NCI-H1092 (cell line): Measurements from ENCODE around the gene PRPF19.

Source experiments
- DNase-seq: peaks from one replicate; lab custom pipeline; 2025; lab: John Stamatoyannopoulos, UW

The PRPF19 gene

GRCh38 chr11:60905047-60905446 is 1.3 kb downstream of the PRPF19 start:
- DNase-seq: no peak

- DNase-seq: no peak
Observed at GRCh38 chr11:60902625-60903024, 3.8 kb downstream of the PRPF19 start.

- DNase-seq: no peak
Observed at GRCh38 chr11:60900673-60901404, 5.5 kb downstream of the PRPF19 start.

GRCh38 chr11:60899977-60900376 is 6.4 kb downstream of the PRPF19 start:
- DNase-seq: no peak

- DNase-seq: peak; percentile 49
Observed at GRCh38 chr11:60899046-60899936, 7.1 kb downstream of the PRPF19 start.

- DNase-seq: no peak
Observed at GRCh38 chr11:60897496-60897895, 8.9 kb downstream of the PRPF19 start.

GRCh38 chr11:60895687-60896086 is 10.7 kb downstream of the PRPF19 start:
- DNase-seq: no peak

GRCh38 chr11:60891103-60891741 is 15.2 kb downstream of the PRPF19 start:
- DNase-seq: no peak

- no peak for DNase-seq
Observed at GRCh38 chr11:60890696-60891095, 15.7 kb downstream of the PRPF19 start.

GRCh38 chr11:60889869-60890311 is 16.5 kb downstream of the PRPF19 start:
- DNase-seq: no peak

GRCh38 chr11:60887556-60887955 is 18.8 kb downstream of the PRPF19 start:
- peak; percentile 87 for DNase-seq

GRCh38 chr11:60880643-60881282 is 25.6 kb downstream of the PRPF19 start:
- DNase-seq: peak; percentile 80

GRCh38 chr11:60879971-60880588 is 26.3 kb downstream of the PRPF19 start:
- no peak for DNase-seq

- no peak for DNase-seq
Observed at GRCh38 chr11:60879104-60879503, 27.3 kb downstream of the PRPF19 start.

- DNase-seq: no peak
Observed at GRCh38 chr11:60878245-60879101, 27.9 kb downstream of the PRPF19 start.

GRCh38 chr11:60876168-60876485 is 30.3 kb downstream of the PRPF19 start:
- no peak for DNase-seq

- DNase-seq: no peak
Observed at GRCh38 chr11:60875366-60876167, 30.8 kb downstream of the PRPF19 start.

GRCh38 chr11:60874421-60875365 is 31.7 kb downstream of the PRPF19 start:
- DNase-seq: no peak

GRCh38 chr11:60873533-60873932 is 32.9 kb downstream of the PRPF19 start:
- no peak for DNase-seq
